Chondrocyte (in vitro differentiated cells): ENCODE data around the gene LRMDA. TPM values are rescaled to one million over a fixed set of nuclear protein-coding genes. Genes with fewer than 3 reads are reported as not detected.

Source experiments
- DNase-seq: peaks from one replicate; pipeline ENCODE4 v3.0.0; 2021; ENCODE audit warnings: mixed read lengths, low spot score
- H3K27ac Mint-ChIP-seq: one replicate; pipeline ENCODE4 v1.8.0; 2021; ENCODE audit warnings: mild to moderate bottlenecking, moderate library complexity, mixed read lengths; ENCODE audit not compliant: unreplicated experiment
- H3K27me3 Mint-ChIP-seq: 2 replicates; pipeline ENCODE4 v1.8.0; 2021; ENCODE audit warnings: low read depth, mixed read lengths
- H3K36me3 Mint-ChIP-seq: 2 replicates; pipeline ENCODE4 v1.8.0; 2021; ENCODE audit warnings: low read depth, mixed read lengths
- H3K4me1 Mint-ChIP-seq: 2 replicates; pipeline ENCODE4 v1.8.0; 2021; ENCODE audit warnings: low read depth, mild to moderate bottlenecking, mixed read lengths
- H3K4me3 Mint-ChIP-seq: one replicate; pipeline ENCODE4 v1.8.0; 2021; ENCODE audit warnings: mild to moderate bottlenecking, moderate library complexity, mixed read lengths; ENCODE audit not compliant: unreplicated experiment
- H3K9me3 Mint-ChIP-seq: 2 replicates; pipeline ENCODE4 v1.8.0; 2021; ENCODE audit warnings: low read depth, mixed read lengths
- total RNA-seq: library from RNA; stranded (reverse); gene quantifications from 3 replicates; pipeline ENCODE4 v1.2.1, GENCODE V29; 2021
- TF ChIP-seq, protein P1 (sequence below): fragments of 200-600 bp; sonication (generic); IDR thresholded peaks from 2 replicates; pipeline ENCODE4 v1.5.0; 2021; ENCODE audit warnings: antibody characterized with exemption, mild to moderate bottlenecking, moderate library complexity

LRMDA gene
- total RNA-seq, 1 donor from 2014 or later: 2.8 TPM

DNA sequence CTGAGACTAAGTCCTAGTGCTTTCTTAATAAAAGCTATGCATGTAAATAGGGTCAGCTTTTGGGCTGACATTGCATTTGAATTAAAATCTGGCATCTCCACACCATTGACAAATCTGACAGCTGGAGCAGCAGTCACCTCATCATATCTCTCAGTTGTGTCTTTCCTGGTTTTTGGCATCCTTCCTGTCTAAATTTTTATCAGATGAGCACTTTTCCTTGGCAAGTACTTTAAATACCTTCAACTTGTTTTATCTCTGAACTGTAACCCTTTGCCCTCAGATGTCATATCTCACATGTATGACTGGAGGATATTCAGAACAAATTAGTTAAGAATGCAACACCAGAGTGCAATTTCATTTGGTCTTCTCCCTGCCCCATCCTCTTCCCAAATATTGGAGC, 1066.2 kb downstream of the LRMDA start:
- H3K4me3 Mint-ChIP-seq: no peak overlapping the region
- H3K36me3 Mint-ChIP-seq: peaks cover 20% of the 10 kb centered on the region
- peaks cover 8% of the 10 kb centered on the region for H3K4me1 Mint-ChIP-seq
- H3K9me3 Mint-ChIP-seq: peaks cover 27% of the 10 kb centered on the region
- no peak overlapping the region for H3K27ac Mint-ChIP-seq
- TF ChIP-seq, protein P1, sequence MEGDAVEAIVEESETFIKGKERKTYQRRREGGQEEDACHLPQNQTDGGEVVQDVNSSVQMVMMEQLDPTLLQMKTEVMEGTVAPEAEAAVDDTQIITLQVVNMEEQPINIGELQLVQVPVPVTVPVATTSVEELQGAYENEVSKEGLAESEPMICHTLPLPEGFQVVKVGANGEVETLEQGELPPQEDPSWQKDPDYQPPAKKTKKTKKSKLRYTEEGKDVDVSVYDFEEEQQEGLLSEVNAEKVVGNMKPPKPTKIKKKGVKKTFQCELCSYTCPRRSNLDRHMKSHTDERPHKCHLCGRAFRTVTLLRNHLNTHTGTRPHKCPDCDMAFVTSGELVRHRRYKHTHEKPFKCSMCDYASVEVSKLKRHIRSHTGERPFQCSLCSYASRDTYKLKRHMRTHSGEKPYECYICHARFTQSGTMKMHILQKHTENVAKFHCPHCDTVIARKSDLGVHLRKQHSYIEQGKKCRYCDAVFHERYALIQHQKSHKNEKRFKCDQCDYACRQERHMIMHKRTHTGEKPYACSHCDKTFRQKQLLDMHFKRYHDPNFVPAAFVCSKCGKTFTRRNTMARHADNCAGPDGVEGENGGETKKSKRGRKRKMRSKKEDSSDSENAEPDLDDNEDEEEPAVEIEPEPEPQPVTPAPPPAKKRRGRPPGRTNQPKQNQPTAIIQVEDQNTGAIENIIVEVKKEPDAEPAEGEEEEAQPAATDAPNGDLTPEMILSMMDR: no peak
- DNase-seq: no peak
- no peaks in the 10 kb centered on the region for H3K27me3 Mint-ChIP-seq

DNA sequence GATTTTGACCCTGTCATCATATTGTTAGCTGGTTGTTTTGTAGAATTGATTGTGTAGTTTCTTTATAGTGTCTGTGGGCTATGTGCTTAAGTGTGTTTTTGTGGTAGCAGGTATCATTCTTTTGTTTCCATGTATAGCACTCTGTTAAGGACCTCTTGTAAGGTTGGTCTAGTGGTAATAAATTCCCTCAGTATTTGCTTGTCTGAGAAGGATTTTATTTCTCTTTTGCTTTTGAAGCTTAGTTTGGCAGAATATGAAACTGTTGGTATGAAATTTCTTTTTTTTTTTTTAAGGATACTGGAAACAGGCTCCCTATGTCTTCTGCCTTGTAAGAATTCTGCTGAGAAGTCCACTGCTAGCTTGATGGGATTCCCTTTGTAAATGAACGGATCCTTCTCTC, 1073.4 kb downstream of the LRMDA start:
- Mint-ChIP-seq H3K27ac (no peak overlapping the region), H3K27me3 (no peaks in the 10 kb centered on the region), H3K9me3 (peaks cover 50% of the 10 kb centered on the region), H3K36me3 (peaks cover 28% of the 10 kb centered on the region), H3K4me3 (no peak overlapping the region), H3K4me1 (peaks cover 16% of the 10 kb centered on the region)
- no peak for DNase-seq
- TF ChIP-seq, protein P1: no peak

DNA sequence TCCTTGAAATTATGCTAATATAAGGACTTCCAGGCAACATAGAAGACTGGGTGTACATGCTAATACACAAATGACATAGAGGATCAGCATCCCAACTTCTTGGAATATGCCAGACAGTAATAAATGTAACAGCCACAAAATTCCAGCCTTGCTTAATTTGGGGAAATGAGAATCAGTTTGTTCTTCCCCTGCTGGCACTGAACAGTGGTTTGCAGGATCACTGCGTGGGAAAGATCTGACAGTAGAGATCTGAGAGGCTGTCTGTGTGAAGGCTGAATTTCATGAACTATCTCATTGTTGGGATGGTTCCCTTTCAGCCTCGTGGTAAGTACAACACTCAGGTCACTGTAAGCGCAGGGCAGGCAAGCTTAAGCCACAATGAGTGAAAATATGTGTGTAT, 1078.0 kb downstream of the LRMDA start:
- Mint-ChIP-seq H3K27me3 (no peaks in the 10 kb centered on the region), H3K9me3 (peaks cover 20% of the 10 kb centered on the region), H3K36me3 (peaks cover 9% of the 10 kb centered on the region), H3K4me1 (peaks cover 10% of the 10 kb centered on the region), H3K27ac (no peak overlapping the region), H3K4me3 (no peak overlapping the region)
- DNase-seq: no peak
- TF ChIP-seq, protein P1: no peak

- DNase-seq: no peak
- TF ChIP-seq, protein P1: no peak
- Mint-ChIP-seq H3K4me1 (peaks cover 10% of the 10 kb centered on the region), H3K27ac (no peak overlapping the region), H3K4me3 (no peak overlapping the region), H3K27me3 (no peaks in the 10 kb centered on the region), H3K9me3 (no peaks in the 10 kb centered on the region), H3K36me3 (no peaks in the 10 kb centered on the region)
These were observed 1082.9 kb downstream of the LRMDA start for GRCh38 chr10:76514321-76514720.

DNA sequence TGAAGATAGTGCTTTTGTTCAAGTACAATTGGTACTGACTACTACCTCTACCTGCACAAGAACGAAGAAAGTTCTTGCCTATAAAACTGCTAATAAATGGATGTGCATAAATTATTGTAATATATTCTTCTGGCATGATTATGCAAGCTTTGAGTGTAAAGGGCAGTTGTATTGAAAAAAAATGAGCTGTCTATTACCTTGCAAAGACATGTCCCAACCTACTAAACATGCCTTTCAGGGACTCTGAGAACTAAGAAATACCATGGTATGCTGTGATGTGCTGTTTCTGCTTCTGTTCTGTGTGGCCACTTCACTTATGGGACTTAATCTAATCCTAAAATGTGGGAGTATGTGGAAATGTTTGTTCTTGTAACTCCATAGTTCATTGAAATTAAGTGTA, 1083.4 kb downstream of the LRMDA start:
- H3K4me1 Mint-ChIP-seq: peaks cover 9% of the 10 kb centered on the region
- TF ChIP-seq, protein P1: no peak
- H3K36me3 Mint-ChIP-seq: no peaks in the 10 kb centered on the region
- no peaks in the 10 kb centered on the region for H3K9me3 Mint-ChIP-seq
- H3K4me3 Mint-ChIP-seq: no peak overlapping the region
- DNase-seq: no peak
- no peak overlapping the region for H3K27ac Mint-ChIP-seq
- no peaks in the 10 kb centered on the region for H3K27me3 Mint-ChIP-seq
